NB4 (cell line): ENCODE measurements around the gene ARIH1.
A peak's percentile ranks its signal among the peaks of the same experiment; 100 is the strongest.

ENCODE experiments used
- DNase-seq: peaks from one replicate; pipeline ENCODE4 v3.0.0; 2010; ENCODE audit warnings: low read depth
- H3K4me3 ChIP-seq: one replicate; pipeline ENCODE4 v1.5.1; 2011; ENCODE audit warnings: mild to moderate bottlenecking, low read depth, low read length, moderate library complexity
- CTCF ChIP-seq: IDR thresholded peaks from one replicate; pipeline ENCODE4 v1.5.1; 2012; ENCODE audit warnings: low read depth, low read length
- MAX ChIP-seq: IDR thresholded peaks from 2 replicates; pipeline ENCODE4 v1.6.1; 2011; ENCODE audit warnings: low read depth, low read length
- MYC ChIP-seq: IDR thresholded peaks from 2 replicates; pipeline ENCODE4 v1.6.1; 2011; ENCODE audit warnings: low read depth, low read length
- POLR2A ChIP-seq: IDR thresholded peaks from 2 replicates; pipeline ENCODE4 v1.6.1; 2011; ENCODE audit warnings: mild to moderate bottlenecking; ENCODE audit not compliant: insufficient read length; ENCODE audit errors: extremely low read depth

The ARIH1 gene

GRCh38 chr15:72560458-72560857 is 86.3 kb downstream of the ARIH1 start:
- DNase-seq: no peak
- no peak for TF ChIP-seq CTCF
- TF ChIP-seq POLR2A: no peak
- no peak overlapping the region for H3K4me3 ChIP-seq

GRCh38 chr15:72562386-72562785 is 88.3 kb downstream of the ARIH1 start:
- DNase-seq: peak; percentile 4
- no peak for TF ChIP-seq MYC
- TF ChIP-seq POLR2A: no peak
- no peak for TF ChIP-seq CTCF
- no peak for TF ChIP-seq MAX
- H3K4me3 ChIP-seq: no peak overlapping the region

GRCh38 chr15:72562878-72563277 is 88.7 kb downstream of the ARIH1 start:
- peak; percentile 7 for DNase-seq
- no peak overlapping the region for H3K4me3 ChIP-seq
- TF ChIP-seq MAX (no peak), POLR2A (no peak), CTCF (no peak), MYC (no peak)

GRCh38 chr15:72564091-72564490 is 90.0 kb downstream of the ARIH1 start:
- no peak for TF ChIP-seq MYC
- TF ChIP-seq CTCF: no peak
- no peak for TF ChIP-seq MAX
- no peak for TF ChIP-seq POLR2A
- H3K4me3 ChIP-seq: no peak overlapping the region
- DNase-seq: no peak

- no peak overlapping the region for H3K4me3 ChIP-seq
- no peak for DNase-seq
- TF ChIP-seq MAX: no peak
- TF ChIP-seq POLR2A: no peak
- TF ChIP-seq CTCF: no peak
- TF ChIP-seq MYC: no peak
Observed at GRCh38 chr15:72566973-72567372, 92.8 kb downstream of the ARIH1 start.

GRCh38 chr15:72570059-72570458 is 95.9 kb downstream of the ARIH1 start:
- H3K4me3 ChIP-seq: no peak overlapping the region
- no peak for DNase-seq
- TF ChIP-seq POLR2A: no peak
- no peak for TF ChIP-seq MYC
- TF ChIP-seq MAX: no peak
- TF ChIP-seq CTCF: no peak
